ENCODE data around the gene GOLGA6B.
"Not testable (repeated sequence)": the region's sequence is repeated elsewhere in the genome, so short reads cannot be mapped to it uniquely, and the experiment has no call there.

The GOLGA6B gene

DNA sequence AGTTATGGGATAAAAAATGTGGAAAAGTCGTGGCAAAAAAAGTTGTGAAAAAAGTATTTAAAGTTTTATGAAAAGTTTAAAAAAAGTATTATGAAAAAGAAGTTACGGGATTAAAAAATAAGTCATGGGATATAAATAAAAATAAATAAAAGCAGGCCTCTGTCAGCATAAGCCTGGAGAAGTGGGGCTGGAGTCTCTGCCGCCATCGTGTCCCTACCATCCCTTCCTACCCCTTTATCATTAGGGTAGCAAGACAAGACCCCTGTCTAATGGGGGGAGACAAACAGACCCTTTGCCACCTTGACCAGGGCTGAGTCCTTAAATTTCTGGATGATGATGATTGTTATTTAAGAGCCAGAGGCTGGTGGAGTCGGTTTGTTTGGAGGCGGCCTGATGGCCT, 15.3 kb downstream of the GOLGA6B start:
- not testable (repeated sequence) for DNase-seq

DNA sequence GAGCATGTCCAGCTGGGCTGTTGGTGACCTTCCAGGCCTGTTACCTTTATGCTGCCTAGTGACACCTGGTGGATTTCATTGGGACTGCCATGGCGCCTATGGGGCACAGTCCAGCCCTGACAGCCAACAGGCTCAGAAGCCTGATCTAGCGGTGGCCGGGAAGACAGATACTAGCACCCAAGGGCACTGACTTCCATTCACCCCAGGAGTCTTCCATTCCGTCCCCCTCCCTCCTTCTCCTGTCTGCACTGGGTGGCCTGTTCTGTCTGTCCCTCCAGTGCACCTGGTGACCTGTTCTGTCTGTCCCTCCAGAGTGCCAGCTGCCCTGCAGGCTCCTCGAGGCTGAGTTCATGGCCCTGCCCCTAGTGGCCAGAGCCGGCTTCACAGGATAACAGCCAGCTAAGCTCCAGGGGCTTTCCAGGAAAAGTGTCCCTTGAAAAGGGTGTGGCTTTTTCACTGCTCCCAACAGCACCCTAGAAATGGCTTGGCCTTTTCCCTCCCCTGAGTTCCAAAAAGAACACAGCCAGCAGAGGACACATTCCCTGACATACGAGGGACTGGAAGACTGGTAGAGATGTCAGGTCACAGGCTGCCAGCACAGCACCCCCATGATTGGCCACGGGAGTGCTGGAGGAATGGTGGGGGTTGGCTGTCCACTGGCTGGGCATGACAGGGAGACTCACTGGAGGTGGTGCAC, 16.3 kb downstream of the GOLGA6B start:
- not testable (repeated sequence) for DNase-seq

- DNase-seq, result no peak
Observed at GRCh38 chr15:72671525-72671924, 17.0 kb downstream of the GOLGA6B start.

DNA sequence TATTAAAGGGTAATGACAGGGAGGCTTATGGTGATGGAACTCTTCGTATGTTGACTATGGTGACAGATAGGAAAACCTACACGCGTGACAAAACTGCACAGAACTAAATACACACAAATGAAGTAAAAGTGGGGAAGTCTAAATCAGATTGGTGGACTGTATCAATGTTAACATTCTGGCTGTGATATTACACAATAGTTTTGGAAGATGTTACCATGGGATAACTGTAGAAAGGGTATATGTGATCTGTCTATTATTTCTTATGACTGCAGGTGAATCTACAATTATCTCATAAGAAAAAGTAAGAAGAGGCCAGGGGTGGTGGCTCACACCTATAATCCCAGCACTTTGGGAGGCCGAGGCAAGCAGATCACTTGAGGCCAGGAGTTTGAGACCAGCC, 22.3 kb downstream of the GOLGA6B start:
- no peak for DNase-seq

- DNase-seq, result no peak
Observed at GRCh38 chr15:72680931-72681330, 26.4 kb downstream of the GOLGA6B start.

GRCh38 chr15:72682772-72683171, 28.3 kb downstream of the GOLGA6B start:
- DNase-seq, result no peak

- no peak for DNase-seq
Observed at GRCh38 chr15:72685301-72685924, 30.9 kb downstream of the GOLGA6B start.

DNA sequence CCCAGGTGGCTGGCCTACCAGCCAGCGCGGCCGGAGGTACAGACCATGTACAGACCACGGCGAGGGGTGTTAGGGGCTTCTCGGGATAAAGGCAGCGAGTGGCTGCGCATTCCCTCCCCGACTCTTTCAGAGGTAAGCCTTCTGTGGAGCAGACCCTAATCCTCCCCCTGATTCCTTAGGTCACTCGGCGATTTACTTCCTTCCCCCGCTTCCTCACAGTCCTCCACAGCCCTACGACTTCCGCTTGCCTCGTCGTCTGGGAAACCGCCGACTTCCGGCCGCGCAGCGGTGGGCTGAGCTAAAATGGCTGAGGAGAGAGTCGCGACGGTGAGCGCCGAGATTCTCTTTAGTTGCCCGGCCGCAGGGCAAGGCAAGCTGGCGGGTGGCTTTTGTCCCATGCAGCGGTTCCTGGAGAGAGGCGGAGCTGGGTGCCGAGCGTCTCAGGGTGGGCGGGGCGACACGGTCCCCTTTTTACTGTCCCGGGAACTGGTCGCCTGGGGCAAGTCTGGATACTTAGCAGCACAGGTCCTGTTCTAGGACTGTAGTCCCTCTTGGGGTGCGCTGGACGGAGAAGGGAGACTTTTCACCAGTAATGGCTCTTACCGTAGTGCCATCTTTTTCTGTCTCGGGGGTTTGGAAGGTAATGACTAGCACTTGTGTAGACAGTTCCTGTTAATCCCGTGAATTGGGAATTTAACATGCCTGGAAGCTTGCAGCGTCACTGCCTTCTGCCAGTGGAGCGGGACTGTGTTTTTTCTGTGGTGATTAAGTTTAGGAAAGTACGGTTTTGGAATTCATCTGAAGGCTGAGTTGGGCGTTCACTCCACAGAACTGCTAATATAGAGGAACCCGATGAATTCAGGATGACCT, 31.7 kb downstream of the GOLGA6B start, which contains the start of the genes BBS4 and HIGD2B:
Gene BBS4 (plus strand): TSS at position 283 of the 870 bp plus-strand sequence. CDS start 21 bp downstream, at position 304.
Gene HIGD2B (minus strand): TSS at position 258 of the 870 bp plus-strand sequence. CDS start 9,808 bp downstream, outside the sequence.
- DNase-seq, result no peak

- DNase-seq, result no peak
Observed at GRCh38 chr15:72688697-72689096, 34.2 kb downstream of the GOLGA6B start.

DNA sequence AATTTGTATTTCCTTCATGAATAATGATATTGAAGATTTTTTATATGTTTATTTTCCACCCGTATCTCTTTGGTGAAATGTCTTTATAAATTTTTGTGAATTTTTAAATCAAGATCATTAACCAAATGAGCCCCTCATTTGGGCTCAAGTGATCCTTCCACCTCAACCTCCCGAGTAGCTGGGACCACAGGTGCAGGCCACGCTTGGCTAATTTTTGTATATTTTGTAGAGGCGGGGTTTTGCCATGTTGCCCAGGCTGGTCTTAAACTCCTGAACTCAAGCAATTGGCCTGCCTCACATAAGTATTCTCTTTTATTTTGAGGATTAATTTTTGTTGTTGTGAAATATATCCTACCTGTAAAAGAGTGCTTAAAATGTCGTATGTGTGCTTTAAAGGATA, 36.4 kb downstream of the GOLGA6B start:
- no peak for DNase-seq

DNA sequence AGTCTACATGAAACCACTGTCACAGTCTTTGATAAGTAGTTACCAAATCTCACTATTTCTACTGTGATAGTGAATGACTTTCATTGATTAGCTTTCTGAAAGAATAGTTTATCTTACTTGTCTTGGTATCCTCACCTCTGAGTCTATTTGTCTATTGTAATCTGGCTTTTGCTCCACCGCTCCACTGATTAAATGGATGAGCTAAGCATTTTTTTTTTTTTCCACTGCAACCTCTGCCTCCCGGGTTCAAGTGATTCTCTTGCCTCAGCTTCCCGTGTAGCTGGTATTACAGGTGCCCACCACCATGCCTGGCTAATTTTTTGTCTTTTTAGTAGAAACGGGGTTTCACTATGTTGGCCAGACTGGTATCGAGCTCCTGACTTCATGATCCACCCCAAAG, 44.4 kb downstream of the GOLGA6B start:
- no peak for DNase-seq

DNA sequence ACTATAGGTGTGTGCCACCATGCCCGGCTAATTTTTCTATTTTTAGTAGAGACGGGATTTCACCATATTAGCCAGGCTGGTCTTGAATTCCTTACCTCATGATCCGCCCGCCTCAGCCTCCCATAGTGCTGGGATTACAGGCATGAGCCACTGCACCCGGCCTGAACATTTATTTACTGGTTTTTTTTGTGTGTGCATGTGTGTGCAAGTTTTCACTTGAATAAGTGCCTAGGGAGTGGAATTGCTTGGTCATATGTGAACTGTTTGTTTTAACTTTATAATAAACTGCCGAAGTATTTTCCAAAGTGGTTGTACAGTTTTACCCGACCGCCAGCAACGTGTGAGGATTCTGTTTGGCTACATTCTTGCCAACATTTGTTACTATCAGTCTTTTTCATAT, 45.6 kb downstream of the GOLGA6B start:
- no peak for DNase-seq

GRCh38 chr15:72706266-72706665, 51.8 kb downstream of the GOLGA6B start:
- DNase-seq, result no peak

GRCh38 chr15:72708551-72709303, 54.2 kb downstream of the GOLGA6B start:
- not testable (repeated sequence) for DNase-seq
